NCI-H1048 (cell line): ENCODE results near the gene ZNF615.
"Not testable (repeated sequence)": the region's sequence is repeated elsewhere in the genome, so short reads cannot be mapped to it uniquely, and the experiment has no call there.

ENCODE experiments used
- DNase-seq: peaks from one replicate; lab custom pipeline; 2025; lab: John Stamatoyannopoulos, UW

Gene ZNF615

GRCh38 chr19:51980116-51980736 lies 27.8 kb downstream of the ZNF615 start:
- no peak for DNase-seq

- no peak for DNase-seq
Observed at GRCh38 chr19:51978882-51979281, 29.1 kb downstream of the ZNF615 start.

- DNase-seq: no peak
Observed at GRCh38 chr19:51977346-51977745, 30.7 kb downstream of the ZNF615 start.

- no peak for DNase-seq
Observed at GRCh38 chr19:51976852-51977251, 31.2 kb downstream of the ZNF615 start.

GRCh38 chr19:51975787-51976186 lies 32.2 kb downstream of the ZNF615 start:
- not testable (repeated sequence) for DNase-seq

GRCh38 chr19:51971624-51972023 lies 36.4 kb downstream of the ZNF615 start:
- DNase-seq: no peak

GRCh38 chr19:51970718-51971117 lies 37.3 kb downstream of the ZNF615 start:
- no peak for DNase-seq

GRCh38 chr19:51965583-51965982 lies 42.4 kb downstream of the ZNF615 start:
- no peak for DNase-seq

GRCh38 chr19:51960621-51961233 lies 47.3 kb downstream of the ZNF615 start:
- not testable (repeated sequence) for DNase-seq

- no peak for DNase-seq
Observed at GRCh38 chr19:51959791-51960190, 48.2 kb downstream of the ZNF615 start.

GRCh38 chr19:51957846-51958245 lies 50.2 kb downstream of the ZNF615 start:
- not testable (repeated sequence) for DNase-seq

- no peak for DNase-seq
Observed at GRCh38 chr19:51948975-51949374, 59.0 kb downstream of the ZNF615 start.

GRCh38 chr19:51946602-51947001 lies 61.4 kb downstream of the ZNF615 start:
- no peak for DNase-seq

GRCh38 chr19:51944798-51945552 lies 63.0 kb downstream of the ZNF615 start:
- no peak for DNase-seq
